Stomach (tissue), 9 donors: ENCODE measurements around the gene CYP46A1. TPM values are rescaled to one million over a fixed set of nuclear protein-coding genes. Genes with fewer than 3 reads are reported as not detected.
A peak's percentile ranks its signal among the peaks of the same experiment; 100 is the strongest.

Source experiments
- DNase-seq, 2 donors: peaks; one replicate each; pipeline versions ENCODE4 v3.0.0 to v3.0.0-alpha.2; 2013 to 2019
- H3K27ac ChIP-seq, 5 donors: fragments of 200-600 bp in 4 of 5; sonication (generic) in 4 of 5; one replicate each; pipeline ENCODE4 v1.5.1; 2013 to 2019; ENCODE audit warnings: mild to moderate bottlenecking in 1 of 5, moderate library complexity in 1 of 5
- H3K27me3 ChIP-seq, 3 donors: fragments of 200-600 bp; sonication (generic); one replicate each; pipeline ENCODE4 v1.5.1; 2017 to 2019; ENCODE audit warnings: mixed run types in 1 of 3
- H3K36me3 ChIP-seq, 4 donors: fragments of 200-600 bp; sonication (generic); 1 replicate in 3 of 4; 2 replicates in 1 of 4; pipeline ENCODE4 v1.5.1; 2016 to 2019
- H3K4me1 ChIP-seq, 4 donors: fragments of 200-600 bp; sonication (generic); one replicate each; pipeline ENCODE4 v1.5.1; 2016 to 2019
- H3K4me3 ChIP-seq, 4 donors: fragments of 200-600 bp; sonication (generic) in 3 of 4; one replicate each; pipeline ENCODE4 v1.5.1; 2016 to 2019; ENCODE audit warnings: mild to moderate bottlenecking in 1 of 4
- H3K9me3 ChIP-seq, 4 donors: fragments of 200-600 bp; sonication (generic); one replicate each; pipeline ENCODE4 v1.5.1; 2016 to 2019
- CTCF ChIP-seq, 7 experiments: fragments of 450-650 bp in 4 of 7; fragments of 200-600 bp in 3 of 7; sonication (generic) in 3 of 7; IDR thresholded peaks; one replicate each; pipeline ENCODE4 v1.5.1; 2016 to 2019; ENCODE audit warnings: antibody characterized with exemption in 7 of 7, control low read depth in 2 of 7, mild to moderate bottlenecking in 1 of 7
- EP300 ChIP-seq: sonication (generic); formaldehyde crosslinking; IDR thresholded peaks from one replicate; pipeline ENCODE4 v1.6.1; 2017; ENCODE audit warnings: antibody characterized with exemption
- POLR2A ChIP-seq, 4 donors: fragments of 450-650 bp; IDR thresholded peaks; one replicate each; pipeline ENCODE4 v1.6.1; 2016; ENCODE audit warnings: antibody characterized with exemption in 4 of 4, control low read depth in 2 of 4, mild to moderate bottlenecking in 1 of 4, moderate library complexity in 1 of 4
- POLR2AphosphoS5 ChIP-seq, 3 donors: sonication (generic); formaldehyde crosslinking; IDR thresholded peaks; one replicate each; pipeline ENCODE4 v1.6.1; 2016; ENCODE audit warnings: antibody characterized with exemption in 3 of 3
- WGBS, 5 donors: extraction: QIAGEN DNeasy Blood & Tissue Kit in 3 of 5; methylation state at CpG; one replicate each; pipeline versions ENCODE4 v1.1.5 to v1.1.7; 2013 to 2018; 5-methylcytosine and 5-hydroxymethylcytosine counted together
- intact Hi-C: fragments of 100-400 bp; cut with DNase I; formaldehyde crosslinking; loops from one replicate; pipeline ENCODE4 v1.15.1; 2023; ENCODE audit warnings: low total_unique reads
- polyA plus RNA-seq, 3 donors: library from polyadenylated mRNA; stranded (reverse); fragments of 200-250 nt; gene quantifications; one replicate each; pipeline ENCODE4 v1.2.3, GENCODE V29; 2013
- total RNA-seq, 5 donors: library from RNA; depleted of rRNA; stranded (reverse); fragments of >200 nt; gene quantifications; one replicate each; pipeline versions ENCODE4 v1.1.0 to v1.2.3, GENCODE V29; 2014 to 2016
- donor health status: healthy with polysubstance abuse.
- donor health status: Bipolar disorder and iron deficiency.
- donor health status: healthy.

Gene CYP46A1
- total and polyA plus RNA-seq, 8 donors: 0.15 to 2.9 (median 0.92) TPM; not detected in 2

GRCh38 chr14:99644723-99645544 is 39.2 kb upstream of the CYP46A1 start, which contains the start of gene HHIPL1:
TSS of gene HHIPL1 (plus strand) at chr14:99645129. CDS start at chr14:99645208, 79 bp downstream.
- TF ChIP-seq EP300: no peak
- TF ChIP-seq CTCF (IDR thresholded peaks at IDR 0.05): no peak
- TF ChIP-seq POLR2AphosphoS5 (IDR thresholded peaks at IDR 0.05): no peak
- TF ChIP-seq POLR2A (IDR thresholded peaks at IDR 0.05): no peak
- intact Hi-C loops: no loop called here
- Histone ChIP-seq H3K9me3 (no peaks in the 10 kb centered on the region), H3K4me1 (peaks cover 12 to 19% (median 17%) of the 10 kb centered on the region in 4 donors), H3K4me3 (peak within 1 kb of the TSS; percentile 46 to 63 (median 52)), H3K36me3 (no peaks in the 10 kb centered on the region), H3K27me3 (peaks cover 0 to 29% (median 12%) of the 10 kb centered on the region in 3 donors), H3K27ac (peak within 1 kb of the TSS in 2 of 5 donors; percentile 27 to 56)
- 8 to 19% (median 10%) methylated on average over 44 to 91 of the region's 91 CpGs for WGBS, 5 donors
- peak in 1 of 2 donors; percentile 79 for DNase-seq

GRCh38 chr14:99645545-99646505 is 38.3 kb upstream of the CYP46A1 start:
- Histone ChIP-seq H3K4me3 (peak overlapping the region; percentile 46 to 63 (median 52)), H3K27ac (peak overlapping the region in 2 of 5 donors; percentile 27 to 56), H3K4me1 (peaks cover 12 to 19% (median 17%) of the 10 kb centered on the region in 4 donors), H3K27me3 (peaks cover 0 to 29% (median 12%) of the 10 kb centered on the region in 3 donors), H3K9me3 (no peaks in the 10 kb centered on the region), H3K36me3 (no peaks in the 10 kb centered on the region)
- no peak for TF ChIP-seq POLR2A (IDR thresholded peaks at IDR 0.05)
- no peak for TF ChIP-seq EP300
- TF ChIP-seq CTCF (IDR thresholded peaks at IDR 0.05): no peak
- TF ChIP-seq POLR2AphosphoS5 (IDR thresholded peaks at IDR 0.05): no peak
- WGBS, 5 donors: 43 to 51% (median 45%) methylated on average over 22 to 32 of the region's 32 CpGs
- no peak for DNase-seq
- intact Hi-C loops: no loop called here

DNA sequence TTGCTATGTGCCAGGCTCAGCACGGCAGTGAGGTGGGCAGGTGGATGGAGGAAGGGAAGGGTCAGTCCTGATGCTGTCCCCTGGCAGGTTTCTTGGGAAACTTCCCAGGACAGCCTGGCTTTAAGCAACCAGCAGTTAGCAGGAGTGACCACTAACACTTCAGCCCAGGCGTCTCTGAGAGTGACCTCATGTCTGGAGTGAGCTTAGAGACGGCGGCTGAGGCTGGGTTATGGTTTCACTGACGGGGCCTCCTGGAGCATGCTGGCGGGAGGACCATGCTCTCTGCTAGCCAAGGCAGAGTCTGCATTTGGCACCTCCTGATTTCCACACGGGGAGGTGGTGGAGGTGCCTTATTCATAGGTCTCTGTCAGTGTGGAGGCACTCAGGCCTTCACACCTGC is 36.7 kb upstream of the CYP46A1 start:
- WGBS, 5 donors: 78 to 88% (median 81%) methylated on average over 6 to 7 of the region's 7 CpGs

DNA sequence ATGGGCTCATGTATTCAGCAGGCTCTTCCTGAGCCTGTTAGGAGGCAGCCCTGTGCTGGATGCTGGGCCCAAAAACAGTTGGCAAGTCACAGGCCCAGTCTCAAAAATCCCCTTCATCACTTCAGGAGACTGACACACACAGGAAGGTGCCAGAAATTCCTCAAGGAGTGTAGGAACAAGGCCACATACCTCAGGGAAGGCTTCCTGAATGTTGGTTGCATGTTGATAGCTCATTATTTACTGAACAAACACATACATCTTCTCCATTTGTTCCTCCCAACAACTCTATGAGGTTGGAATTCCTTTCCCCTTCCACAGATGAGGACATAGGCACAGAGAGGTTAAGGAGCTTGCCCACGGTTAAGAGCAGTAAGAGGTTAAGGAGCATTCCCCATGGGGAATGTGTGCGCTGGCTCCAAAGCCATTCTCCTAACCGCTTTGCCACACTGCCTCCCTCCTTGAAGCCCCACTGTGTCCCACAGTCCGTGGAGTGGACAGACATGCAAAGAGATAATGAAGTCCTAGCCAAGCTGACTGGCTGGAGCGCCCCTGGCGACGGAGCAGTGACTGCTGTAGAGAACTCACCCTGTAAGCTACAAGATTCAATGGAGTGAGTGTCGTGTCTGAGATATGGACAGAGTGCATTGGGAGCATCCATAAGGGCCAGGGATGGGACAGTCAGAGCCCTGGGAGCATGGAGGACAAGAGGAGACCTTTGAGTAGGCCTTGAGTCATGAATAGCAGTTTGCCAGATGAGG is 35.9 kb upstream of the CYP46A1 start:
- intact Hi-C loops: no loop called here
- 84 to 87% (median 87%) methylated on average over 8 of the region's 8 CpGs for WGBS, 5 donors
- Histone ChIP-seq H3K36me3 (peaks cover 0 to 4% (median 0%) of the 10 kb centered on the region in 4 donors), H3K4me3 (no peak overlapping the region), H3K27ac (no peak overlapping the region), H3K27me3 (peaks cover 0 to 29% (median 12%) of the 10 kb centered on the region in 3 donors), H3K9me3 (no peaks in the 10 kb centered on the region), H3K4me1 (peaks cover 12 to 19% (median 17%) of the 10 kb centered on the region in 4 donors)
- no peak for DNase-seq
- TF ChIP-seq POLR2AphosphoS5 (IDR thresholded peaks at IDR 0.05): no peak
- no peak for TF ChIP-seq POLR2A (IDR thresholded peaks at IDR 0.05)
- TF ChIP-seq EP300: no peak
- no peak for TF ChIP-seq CTCF (IDR thresholded peaks at IDR 0.05)

More for the DNA sequence above, 36.7 kb upstream of the CYP46A1 start:
- Histone ChIP-seq H3K36me3 (peaks cover 0 to 2% (median 0%) of the 10 kb centered on the region in 4 donors), H3K9me3 (no peaks in the 10 kb centered on the region), H3K27ac (no peak overlapping the region), H3K27me3 (peaks cover 0 to 29% (median 12%) of the 10 kb centered on the region in 3 donors), H3K4me1 (peaks cover 12 to 19% (median 17%) of the 10 kb centered on the region in 4 donors), H3K4me3 (no peak overlapping the region)
- TF ChIP-seq EP300: no peak
- no peak for TF ChIP-seq POLR2AphosphoS5 (IDR thresholded peaks at IDR 0.05)
- DNase-seq: no peak
- intact Hi-C loops: no loop called here
